Left ventricle myocardium superior (tissue), 1 donor: ENCODE measurements around the gene VCX3B. TPM values are rescaled to one million over a fixed set of nuclear protein-coding genes. Genes with fewer than 3 reads are reported as not detected.
A peak's percentile ranks its signal among the peaks of the same experiment; 100 is the strongest.
"Not testable (repeated sequence)": the region's sequence is repeated elsewhere in the genome, so short reads cannot be mapped to it uniquely, and the experiment has no call there.

Experiments
- ATAC-seq: fragments of 200-7000 bp; cut with Tn5 transposase; one replicate; pipeline ENCODE4 v1.9.1; 2020; ENCODE audit warnings: mild to moderate bottlenecking, moderate library complexity
- DNase-seq: peaks from one replicate; pipeline ENCODE4 v3.0.0-alpha.2; 2020
- intact Hi-C: fragments of 100-400 bp; cut with micrococcal nuclease; formaldehyde crosslinking; loops from one replicate; pipeline ENCODE4 v1.11.0; 2022
- long read RNA-seq: library from polyadenylated mRNA; unstranded; transcript quantifications from one replicate; pipeline ENCODE4 v2.0.0, GENCODE V29; 2021
- total RNA-seq: library from RNA; stranded (reverse); fragmentation: NEBNext Ultra II Directional; extraction: Animal tissue kit (Norgen Biotek cat#: 25700); gene quantifications from one replicate; pipeline ENCODE4 v1.2.1, GENCODE V29; 2021
- donor health status: DM: no; HTN: yes; CAD: no; lungs with severe emphysema.

The VCX3B gene
- total RNA-seq, result not detected
- long read RNA-seq, result 0 reads

- ATAC-seq, DNase-seq, intact Hi-C loops: not testable (repeated sequence)
These were observed at the start of gene VCX3B for GRCh38 chrX:8464530-8464929. VCX3B (plus strand) TSS chrX:8464830; CDS start chrX:8465451, 621 bp downstream.

DNA sequence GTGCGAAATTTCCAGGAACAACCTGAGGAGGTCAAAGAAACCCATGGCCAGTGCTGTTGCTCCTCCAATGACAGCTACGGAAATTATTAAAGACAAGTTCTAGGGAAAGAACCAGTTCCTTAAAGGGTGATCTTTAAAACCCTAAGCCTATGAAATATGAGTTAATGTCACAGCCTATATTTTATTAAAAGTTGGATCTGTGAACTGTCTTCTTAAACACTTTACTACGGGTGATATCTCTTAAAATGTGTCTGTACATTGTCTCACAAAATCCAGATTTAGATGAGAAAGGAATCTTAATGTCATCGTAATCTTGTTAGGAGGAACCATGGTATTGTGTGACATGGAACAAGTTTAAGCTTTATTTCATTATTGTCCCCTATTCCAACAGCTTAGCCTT lies 46.3 kb upstream of the VCX3B start:
- intact Hi-C loops, result no loop called here
- DNase-seq, result no peak
- ATAC-seq, result no peak

- DNase-seq, result no peak
- intact Hi-C loops, result no loop called here
These were observed 39.7 kb upstream of the VCX3B start for GRCh38 chrX:8424912-8425311.

GRCh38 chrX:8429692-8430249 lies 34.9 kb upstream of the VCX3B start:
- intact Hi-C loops, result no loop called here
- ATAC-seq, result no peak
- DNase-seq, result no peak

More at GRCh38 chrX:8424912-8425311, 39.7 kb upstream of the VCX3B start:
- no peak for ATAC-seq

- DNase-seq (no peak), ATAC-seq (no peak)
- intact Hi-C loops, result no loop called here
These were observed 34.2 kb upstream of the VCX3B start for GRCh38 chrX:8430444-8430843.

GRCh38 chrX:8432396-8432795 lies 32.2 kb upstream of the VCX3B start:
- ATAC-seq (no peak), DNase-seq (no peak)
- intact Hi-C loops, result no loop called here

DNA sequence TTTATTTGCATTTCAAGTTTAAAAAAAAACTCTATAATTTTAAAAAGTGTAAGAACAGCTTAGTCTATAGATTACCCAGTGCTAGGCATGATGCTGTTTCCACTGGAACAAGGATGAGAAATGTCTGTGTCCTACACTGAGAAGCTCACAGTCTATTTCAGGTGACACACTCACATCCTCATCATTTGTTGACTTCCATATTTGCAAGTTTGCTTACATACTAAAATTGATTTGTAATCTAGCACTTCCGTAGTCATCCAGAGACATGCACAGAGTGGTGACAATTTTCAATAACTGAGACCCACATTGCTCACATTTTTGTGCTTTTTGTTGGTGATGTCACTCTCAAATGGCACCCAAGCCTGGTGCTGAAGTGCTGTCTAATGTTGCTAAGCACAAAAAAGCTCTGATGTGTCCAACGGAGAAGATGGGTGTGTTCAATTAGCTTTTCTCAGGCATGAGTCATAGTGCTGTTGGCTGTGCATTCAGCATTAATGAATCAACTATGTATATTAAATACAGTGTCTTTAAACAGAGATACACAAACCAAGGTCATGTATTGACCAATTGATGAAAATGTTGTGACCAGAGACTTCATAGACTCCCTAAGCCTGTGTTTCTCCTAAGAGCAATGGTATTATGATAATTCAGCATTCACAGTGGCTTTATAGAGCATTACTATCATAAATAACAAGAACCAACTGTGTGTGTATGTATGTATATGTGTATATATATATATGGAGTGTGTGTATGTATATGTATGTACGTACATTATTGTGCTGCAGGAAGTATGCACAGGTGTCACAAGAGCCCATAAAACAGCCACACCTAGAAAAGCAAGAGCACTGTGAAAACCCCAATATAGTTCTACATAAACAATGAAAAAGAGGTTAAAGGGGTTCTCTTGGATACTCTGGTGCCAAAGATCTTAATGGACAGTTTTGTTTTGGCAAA lies 31.2 kb upstream of the VCX3B start:
- intact Hi-C loops, result no loop called here
- DNase-seq, result no peak

GRCh38 chrX:8447368-8447767 lies 17.3 kb upstream of the VCX3B start:
- ATAC-seq (no peak), DNase-seq (no peak)
- intact Hi-C loops, result no loop called here

More for the DNA sequence above, 31.2 kb upstream of the VCX3B start:
- no peak for ATAC-seq

GRCh38 chrX:8452343-8452742 lies 12.3 kb upstream of the VCX3B start:
- ATAC-seq, DNase-seq, intact Hi-C loops: not testable (repeated sequence)

DNA sequence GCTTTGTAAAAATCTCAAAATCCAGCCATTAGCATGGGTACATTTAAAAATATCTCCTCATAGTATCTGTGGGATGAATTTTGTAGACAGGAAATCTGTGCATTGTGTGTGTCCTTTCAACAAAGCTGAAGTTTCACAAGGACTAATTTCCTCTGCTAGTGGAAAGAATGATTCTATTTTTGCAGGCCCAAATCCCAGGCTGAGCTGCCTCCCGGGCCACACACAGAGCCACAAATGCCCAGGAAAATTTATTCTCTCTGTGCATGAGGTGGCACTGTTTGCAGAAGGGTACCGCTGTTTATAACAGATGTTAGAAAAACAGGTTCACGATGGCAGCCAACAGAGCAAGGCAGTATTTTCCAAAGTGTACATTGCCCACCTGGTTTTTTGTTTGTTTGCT lies 11.0 kb upstream of the VCX3B start:
- no peak for DNase-seq
- intact Hi-C loops, result no loop called here
- ATAC-seq, result peak; percentile 25

DNA sequence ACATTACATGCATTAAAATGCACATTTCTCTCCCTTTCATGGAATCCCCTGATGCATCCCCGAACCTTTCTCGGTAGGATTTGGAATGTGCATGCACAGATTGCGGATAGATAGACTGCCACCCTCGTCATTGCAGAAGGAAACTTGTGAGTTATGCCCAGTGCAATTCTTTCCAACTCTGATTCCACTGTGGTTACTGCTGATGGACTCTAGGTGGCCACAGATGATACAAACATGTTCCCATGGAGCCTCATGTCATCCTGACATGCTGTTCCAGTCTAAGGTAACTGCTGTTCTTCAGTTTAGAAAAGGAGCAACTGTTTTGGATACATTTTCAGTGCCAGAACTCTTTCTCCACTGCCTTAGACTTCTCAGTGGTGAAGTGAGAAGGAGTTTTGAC lies 9.1 kb upstream of the VCX3B start:
- DNase-seq, result no peak
- no peak for ATAC-seq
- intact Hi-C loops, result no loop called here

- intact Hi-C loops, result no loop called here
- ATAC-seq (no peak), DNase-seq (no peak)
These were observed 2.1 kb upstream of the VCX3B start for GRCh38 chrX:8462488-8462887.

- ATAC-seq (no peak), DNase-seq (no peak)
- intact Hi-C loops, result no loop called here
These were observed 19.8 kb downstream of the VCX3B start for GRCh38 chrX:8484360-8484949.

- intact Hi-C loops, ATAC-seq: not testable (repeated sequence)
These were observed 30.4 kb downstream of the VCX3B start for GRCh38 chrX:8495036-8495435.

GRCh38 chrX:8500203-8500602 lies 35.6 kb downstream of the VCX3B start:
- intact Hi-C loops, result no loop called here
- no peak for DNase-seq
- ATAC-seq, result no peak

More at GRCh38 chrX:8495036-8495435, 30.4 kb downstream of the VCX3B start:
- DNase-seq, result not testable (repeated sequence)

- intact Hi-C loops, ATAC-seq, DNase-seq: not testable (repeated sequence)
These were observed 37.5 kb downstream of the VCX3B start for GRCh38 chrX:8502101-8502500.

DNA sequence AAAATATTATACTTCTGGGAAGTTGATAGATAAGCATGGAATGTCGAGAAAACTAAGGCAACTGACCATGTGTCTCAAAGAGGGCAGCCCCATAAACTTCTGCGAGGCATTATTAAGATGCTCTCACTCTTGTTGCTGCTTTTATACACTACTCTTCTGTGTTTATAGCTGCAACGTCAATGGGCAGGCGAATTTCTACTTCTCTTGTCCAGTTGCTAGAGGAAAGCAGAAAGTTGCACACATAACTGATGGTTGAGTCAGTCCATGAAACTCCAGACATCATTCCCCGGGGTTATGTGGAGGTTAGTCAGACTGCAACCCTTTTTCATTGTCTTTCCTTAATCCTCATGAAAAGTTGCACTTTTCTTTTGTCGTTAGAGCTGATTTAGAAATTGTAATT lies 39.8 kb downstream of the VCX3B start:
- ATAC-seq (peak; percentile 52), DNase-seq (no peak)
- intact Hi-C loops, result no loop called here
